Fibroblast of skin of left quadriceps (primary cell): ENCODE data around the gene SKP1.

ENCODE experiments used
- DNase-seq, 2 experiments: peaks; one replicate each; pipeline ENCODE4 v3.0.0-alpha.2; 2013; ENCODE audit warnings: low read depth in 2 of 2

Gene SKP1

GRCh38 chr5:134130239-134130945, 46.4 kb downstream of the SKP1 start:
- DNase-seq, result no peak

- no peak for DNase-seq
Measured at GRCh38 chr5:134129411-134130238, 47.1 kb downstream of the SKP1 start.

- no peak for DNase-seq
Measured at GRCh38 chr5:134128648-134128995, 48.1 kb downstream of the SKP1 start.

- no peak for DNase-seq
Measured at GRCh38 chr5:134127988-134128647, 48.6 kb downstream of the SKP1 start.

- no peak for DNase-seq
Measured at GRCh38 chr5:134127376-134127861, 49.3 kb downstream of the SKP1 start.

GRCh38 chr5:134125039-134126015, 51.4 kb downstream of the SKP1 start:
- DNase-seq, result peak; percentile 57 to 62

GRCh38 chr5:134124289-134125038, 52.3 kb downstream of the SKP1 start:
- no peak for DNase-seq

- DNase-seq, result no peak
Measured at GRCh38 chr5:134123360-134123759, 53.4 kb downstream of the SKP1 start.

GRCh38 chr5:134122530-134122929, 54.2 kb downstream of the SKP1 start:
- no peak for DNase-seq

GRCh38 chr5:134120386-134121138, 56.2 kb downstream of the SKP1 start:
- no peak for DNase-seq

- DNase-seq, result no peak
Measured at GRCh38 chr5:134119720-134120119, 57.0 kb downstream of the SKP1 start.

GRCh38 chr5:134118212-134118835, 58.4 kb downstream of the SKP1 start:
- no peak for DNase-seq

GRCh38 chr5:134116789-134117761, 59.7 kb downstream of the SKP1 start:
- no peak for DNase-seq

GRCh38 chr5:134116286-134116685, 60.5 kb downstream of the SKP1 start:
- no peak for DNase-seq

- no peak for DNase-seq
Measured at GRCh38 chr5:134115806-134116175, 61.0 kb downstream of the SKP1 start.

- no peak for DNase-seq
Measured at GRCh38 chr5:134114886-134115805, 61.6 kb downstream of the SKP1 start.
